HepG2 (cell line): ENCODE data around the gene ALG11. TPM values are rescaled to one million over a fixed set of nuclear protein-coding genes. Genes with fewer than 3 reads are reported as not detected.
"Not testable (repeated sequence)": the region's sequence is repeated elsewhere in the genome, so short reads cannot be mapped to it uniquely, and the experiment has no call there.

Source experiments
- ATAC-seq: fragments of 200-7000 bp; cut with Tn5 transposase; 3 replicates; pipeline ENCODE4 v1.9.1; 2020; ENCODE audit warnings: mild to moderate bottlenecking, moderate library complexity
- BruUV-seq: library from RNA; stranded (reverse); fragments of 400-500 nt; replicated peaks from 2 replicates; lab custom pipeline; 2021; lab: Mats Ljungman, UMichigan
- CTCF ChIA-PET: fragments of 300-600 bp; formaldehyde crosslinking; extraction: SDS; loops from one replicate; lab custom pipeline; 2021; ENCODE audit warnings: low total read pairs, inconsistent platforms, low intra/inter-chr PET ratio; lab: Yijun Ruan, JAX
- POLR2A ChIA-PET: fragments of 350-600 bp; sonication (Branson Sonifier 250); formaldehyde crosslinking; loops from one replicate; lab custom pipeline; 2020; ENCODE audit warnings: antibody characterized with exemption, inconsistent platforms; lab: Yijun Ruan, JAX
- DNase-seq: peaks from one replicate; pipeline ENCODE4 v3.0.0-alpha.2; 2015; ENCODE audit warnings: low spot score
- FAIRE-seq: peaks from 3 replicates; lab custom pipeline; 2011; peaks lifted over from hg19 to GRCh38; lab: Jason Lieb, UNC
- H2AFZ ChIP-seq: one replicate; pipeline ENCODE4 v1.6.1; 2011; ENCODE audit warnings: low read length, inconsistent platforms
- H3K27ac ChIP-seq: fragments of 300-600 bp; 3 replicates; pipeline ENCODE4 v1.8.0; 2011; ENCODE audit warnings: mixed run types, mild to moderate bottlenecking, mixed read lengths, low read length, inconsistent platforms; ENCODE audit not compliant: insufficient read depth; ENCODE audit errors: extremely low read length
- H3K27me3 ChIP-seq, 2 experiments: fragments of 200-600 bp in 1 of 2; 2 replicates in 1 of 2; 3 replicates in 1 of 2; pipeline versions ENCODE4 v1.6.0 to v1.8.0; 2011; ENCODE audit warnings: low read length in 2 of 2, mild to moderate bottlenecking in 2 of 2, moderate library complexity in 2 of 2, inconsistent platforms in 1 of 2; ENCODE audit not compliant: insufficient read depth in 2 of 2, control insufficient read depth in 1 of 2
- H3K36me3 ChIP-seq, 2 experiments: fragments of 200-600 bp in 1 of 2; replicated peaks in 1 of 2; 2 replicates in 1 of 2; 3 replicates in 1 of 2; pipeline versions ENCODE4 v1.5.1 to v1.8.0; 2011; ENCODE audit warnings: low read length in 2 of 2, inconsistent platforms in 1 of 2; ENCODE audit not compliant: insufficient read depth in 2 of 2, control insufficient read depth in 1 of 2
- H3K4me1 ChIP-seq: 2 replicates; pipeline ENCODE4 v1.5.1; 2012; ENCODE audit warnings: low read length, inconsistent platforms; ENCODE audit not compliant: insufficient read depth
- H3K4me2 ChIP-seq: 2 replicates; pipeline ENCODE4 v1.6.0; 2011; ENCODE audit warnings: low read depth, low read length, inconsistent platforms
- H3K4me3 ChIP-seq, 3 experiments: fragments of 200-600 bp in 1 of 3; sonication (generic), shearing (Covaris generic) in 1 of 3; replicated peaks in 1 of 3; 2 replicates each; pipeline ENCODE4 v1.5.1; 2011 to 2016; ENCODE audit warnings: low read length in 3 of 3, inconsistent platforms in 2 of 3, low read depth in 2 of 3, mild to moderate bottlenecking in 2 of 3, control low read depth in 1 of 3, mixed read lengths in 1 of 3; ENCODE audit not compliant: insufficient read depth in 1 of 3
- H3K79me2 ChIP-seq: one replicate; pipeline ENCODE4 v1.6.1; 2011; ENCODE audit warnings: low read length, inconsistent platforms; ENCODE audit not compliant: insufficient read depth
- H3K9ac ChIP-seq: 2 replicates; pipeline ENCODE4 v1.6.0; 2011; ENCODE audit warnings: mild to moderate bottlenecking, low read depth, low read length, inconsistent platforms; ENCODE audit not compliant: insufficient read depth
- H3K9me3 ChIP-seq: 2 replicates; pipeline ENCODE4 v1.5.1; 2012; ENCODE audit warnings: mild to moderate bottlenecking, low read length
- H4K20me1 ChIP-seq: 2 replicates; pipeline ENCODE4 v1.6.0; 2011; ENCODE audit warnings: inconsistent platforms, mild to moderate bottlenecking, low read length, moderate library complexity; ENCODE audit not compliant: insufficient read depth
- AKAP8 ChIP-seq: sonication (generic); formaldehyde crosslinking; IDR thresholded peaks from 2 replicates; pipeline ENCODE4 v1.5.1; 2020; ENCODE audit warnings: mild to moderate bottlenecking, missing genetic modification reagents
- ATRX ChIP-seq: sonication (generic); formaldehyde crosslinking; IDR thresholded peaks from 2 replicates; pipeline ENCODE4 v1.4.0; 2020; ENCODE audit warnings: missing genetic modification reagents, borderline replicate concordance
- GLI4 ChIP-seq: sonication (generic); formaldehyde crosslinking; IDR thresholded peaks from 2 replicates; pipeline ENCODE4 v1.5.1; 2020; ENCODE audit warnings: missing genetic modification reagents, mild to moderate bottlenecking, moderate library complexity, borderline replicate concordance
- HNRNPK ChIP-seq: fragments of 200-400 bp; formaldehyde crosslinking; IDR thresholded peaks from 2 replicates; pipeline ENCODE4 v1.6.1; 2018; ENCODE audit warnings: low read length, low read depth, moderate library complexity, mild to moderate bottlenecking; ENCODE audit not compliant: poor library complexity, severe bottlenecking
- IKZF4 ChIP-seq: sonication (generic); formaldehyde crosslinking; IDR thresholded peaks from 2 replicates; pipeline ENCODE4 v1.5.1; 2020; ENCODE audit warnings: borderline replicate concordance, mild to moderate bottlenecking, low read depth, missing genetic modification reagents; ENCODE audit errors: not compliant biosample characterization
- MEF2D ChIP-seq: sonication (generic); formaldehyde crosslinking; IDR thresholded peaks from 2 replicates; pipeline ENCODE4 v1.5.1; 2020; ENCODE audit warnings: mild to moderate bottlenecking, missing genetic modification reagents
- SPEN ChIP-seq: sonication (generic); formaldehyde crosslinking; IDR thresholded peaks from 2 replicates; pipeline ENCODE4 v1.5.1; 2020; ENCODE audit warnings: low read depth, mild to moderate bottlenecking, missing genetic modification reagents
- ZFP82 ChIP-seq: sonication (generic); formaldehyde crosslinking; IDR thresholded peaks from 2 replicates; pipeline ENCODE4 v1.5.1; 2020; ENCODE audit warnings: mild to moderate bottlenecking, missing genetic modification reagents, borderline replicate concordance
- ZHX1 ChIP-seq: sonication (generic); formaldehyde crosslinking; IDR thresholded peaks from 2 replicates; pipeline ENCODE4 v1.8.1; 2022; ENCODE audit warnings: low read depth, mild to moderate bottlenecking, missing genetic modification reagents
- ZNF329 ChIP-seq: sonication (generic); formaldehyde crosslinking; IDR thresholded peaks from 2 replicates; pipeline ENCODE4 v1.9.0; 2021; ENCODE audit warnings: low read depth, mild to moderate bottlenecking, missing genetic modification reagents
- ZNF33A ChIP-seq: sonication (generic); formaldehyde crosslinking; IDR thresholded peaks from 2 replicates; pipeline ENCODE4 v1.5.1; 2020; ENCODE audit warnings: missing genetic modification reagents, mild to moderate bottlenecking, moderate library complexity, borderline replicate concordance
- ZNF430 ChIP-seq: sonication (generic); formaldehyde crosslinking; IDR thresholded peaks from 2 replicates; pipeline ENCODE4 v1.9.0; 2021; ENCODE audit warnings: mild to moderate bottlenecking, missing genetic modification reagents
- ZNF441 ChIP-seq: sonication (generic); formaldehyde crosslinking; IDR thresholded peaks from 2 replicates; pipeline ENCODE4 v1.7.0; 2021; ENCODE audit warnings: missing genetic modification reagents, borderline replicate concordance
- ZNF891 ChIP-seq: sonication (generic); formaldehyde crosslinking; IDR thresholded peaks from 2 replicates; pipeline ENCODE4 v1.5.0; 2020; ENCODE audit warnings: mild to moderate bottlenecking, missing genetic modification reagents
- WGBS: methylation state at CpG from one replicate; pipeline ENCODE4 v1.1.6; 2017; ENCODE audit warnings: low lambda C conversion rate; 5-methylcytosine and 5-hydroxymethylcytosine counted together
- in situ Hi-C: cut with HindIII; loops from 2 replicates; pipeline ENCODE4 v1.10.0; 2017; ENCODE audit warnings: low pct_unique_long_range_greater_than_20kb; ENCODE audit not compliant: extremely low pct_ligation_motif_present
- intact Hi-C: fragments of 100-400 bp; cut with micrococcal nuclease; formaldehyde crosslinking; loops from one replicate; pipeline ENCODE4 v1.10.0; 2022; ENCODE audit not compliant: unreplicated experiment
- polyA plus RNA-seq, 8 experiments: library from polyadenylated mRNA; depleted of rRNA in 3 of 8; stranded (reverse) in 7 of 8; unstranded in 1 of 8; fragments of >200 nt; fragmentation: Illumina TruSeq in 4 of 8; extraction: Trizol in 4 of 8; gene quantifications; 2 replicates each; pipeline versions ENCODE4 v1.2.1 to v1.2.3, GENCODE V29; 2011 to 2016; ENCODE audit warnings: low read depth in 4 of 8, missing spikeins in 1 of 8, mixed read lengths in 1 of 8; ENCODE audit not compliant: insufficient read depth in 1 of 8
- total RNA-seq, 5 experiments: library from RNA; depleted of rRNA; stranded (reverse); fragments of >200 nt; fragmentation: Illumina TruSeq; extraction: Trizol; gene quantifications; 2 replicates each; pipeline ENCODE4 v1.2.3, GENCODE V29; 2016; ENCODE audit warnings: low read depth in 1 of 5

Gene ALG11
- total and polyA plus RNA-seq, 2 of the 13 experiments (the other 11 are each of a cell fraction or from before 2014, with no cell fraction given), result 14.7 to 27.9 TPM

- no peak overlapping the region for H3K4me2 ChIP-seq
- WGBS, result 75% methylated on average over 4 of the region's 4 CpGs
- no peak overlapping the region for H3K9ac ChIP-seq
- H3K79me2 ChIP-seq, result no peaks in the 10 kb centered on the region
- DNase-seq (no peak), FAIRE-seq (no peak), ATAC-seq (no peak)
- H4K20me1 ChIP-seq, result no peaks in the 10 kb centered on the region
- POLR2A ChIA-PET, result no interaction called here
- TF ChIP-seq ZNF891 (CRISPR knock-in tag) (no peak), ZNF329 (no peak), ZFP82 (CRISPR knock-in tag) (no peak), AKAP8 (CRISPR knock-in tag) (no peak), ZNF430 (CRISPR knock-in tag) (no peak), ZNF33A (CRISPR knock-in tag) (no peak), ATRX (CRISPR knock-in tag) (no peak), IKZF4 (CRISPR knock-in tag) (no peak), ZHX1 (CRISPR knock-in tag) (no peak), MEF2D (CRISPR knock-in tag) (no peak), HNRNPK (no peak), ZNF441 (CRISPR knock-in tag) (no peak), SPEN (CRISPR knock-in tag) (no peak), GLI4 (CRISPR knock-in tag) (no peak)
- no peak overlapping the region for H3K4me3 ChIP-seq
- no peak overlapping the region for H3K27ac ChIP-seq
- no peaks in the 10 kb centered on the region for H3K4me1 ChIP-seq
- H2AFZ ChIP-seq, result no peak overlapping the region
- H3K9me3 ChIP-seq, result no peaks in the 10 kb centered on the region
- in situ Hi-C loops, result no loop called here
- no TSS peak for BruUV-seq
- no peaks in the 10 kb centered on the region for H3K36me3 ChIP-seq
- intact Hi-C loops, result no loop called here
- CTCF ChIA-PET, result no interaction called here
- no peaks in the 10 kb centered on the region for H3K27me3 ChIP-seq
These were observed 41.3 kb downstream of the ALG11 start for GRCh38 chr13:52053460-52053859.

GRCh38 chr13:52061064-52061463, 48.9 kb downstream of the ALG11 start:
- FAIRE-seq, intact Hi-C loops, H3K4me3 ChIP-seq, H4K20me1 ChIP-seq, in situ Hi-C loops, H3K36me3 ChIP-seq, H3K27ac ChIP-seq, BruUV-seq, CTCF ChIA-PET, ATAC-seq, H3K4me1 ChIP-seq, DNase-seq, H3K79me2 ChIP-seq, POLR2A ChIA-PET, H2AFZ ChIP-seq, H3K9ac ChIP-seq, H3K27me3 ChIP-seq: not testable (repeated sequence)
- WGBS, result 6% methylated on average over 2 of the region's 3 CpGs
- Histone ChIP-seq H3K9me3 (peaks cover 10% of the 10 kb centered on the region), H3K4me2 (0 out of 2 replicates have a peak overlapping the region, but pooled peaks have one; percentile 32)
